OCI-LY7 (cell line): Measurements from ENCODE around the gene RFX7. TPM values are rescaled to one million over a fixed set of nuclear protein-coding genes. Genes with fewer than 3 reads are reported as not detected.

ENCODE experiments used
- BruUV-seq: library from RNA; stranded (reverse); fragments of 400-500 nt; replicated peaks from 2 replicates; lab custom pipeline; 2021; lab: Mats Ljungman, UMichigan
- CTCF ChIA-PET: fragments of 300-600 bp; sonication (Branson Sonifier 250); formaldehyde crosslinking; loops from one replicate; lab custom pipeline; 2022; ENCODE audit warnings: antibody characterized with exemption; ENCODE audit not compliant: unreplicated experiment; lab: Charles Lee
- POLR2A ChIA-PET: fragments of 300-600 bp; sonication (Branson Sonifier 250); formaldehyde crosslinking; loops from one replicate; lab custom pipeline; 2022; ENCODE audit warnings: antibody characterized with exemption; lab: Charles Lee
- DNase-seq: peaks from one replicate; pipeline ENCODE4 v3.0.0-alpha.2; 2015; ENCODE audit warnings: low spot score
- H2AFZ ChIP-seq: fragments of 200-600 bp; sonication (generic), shearing (Covaris generic); 2 replicates; pipeline ENCODE4 v1.6.1; 2014; ENCODE audit warnings: mild to moderate bottlenecking, antibody characterized with exemption, low read length, moderate library complexity
- H3K27ac ChIP-seq: fragments of 200-600 bp; sonication (generic); 2 replicates; pipeline ENCODE4 v1.5.1; 2014; ENCODE audit warnings: mixed run types, low read depth, mild to moderate bottlenecking, moderate library complexity, low read length, inconsistent platforms; ENCODE audit not compliant: poor library complexity, severe bottlenecking
- H3K36me3 ChIP-seq: fragments of 200-600 bp; sonication (generic); 2 replicates; pipeline ENCODE4 v1.6.1; 2014; ENCODE audit warnings: mild to moderate bottlenecking, antibody characterized with exemption, low read length, moderate library complexity, mixed read lengths; ENCODE audit not compliant: insufficient read depth
- H3K4me1 ChIP-seq: fragments of 200-600 bp; sonication (generic); 2 replicates; pipeline ENCODE4 v1.5.1; 2014; ENCODE audit warnings: mild to moderate bottlenecking, low read length; ENCODE audit not compliant: insufficient read depth, poor library complexity, severe bottlenecking
- H3K4me2 ChIP-seq: fragments of 200-600 bp; sonication (generic); 2 replicates; pipeline ENCODE4 v1.6.1; 2014; ENCODE audit warnings: mild to moderate bottlenecking, low read length
- H3K4me3 ChIP-seq: fragments of 200-600 bp; sonication (generic); 2 replicates; pipeline ENCODE4 v1.5.1; 2014; ENCODE audit warnings: mild to moderate bottlenecking, low read depth, low read length; ENCODE audit not compliant: poor library complexity, severe bottlenecking
- H3K79me2 ChIP-seq: fragments of 200-600 bp; sonication (generic); 2 replicates; pipeline ENCODE4 v1.6.1; 2016; ENCODE audit warnings: low read depth, mild to moderate bottlenecking, low read length, moderate library complexity, mixed read lengths; ENCODE audit not compliant: insufficient read depth
- H3K9me2 ChIP-seq: fragments of 200-600 bp; sonication (generic); 2 replicates; pipeline ENCODE4 v1.6.1; 2016; ENCODE audit warnings: mild to moderate bottlenecking, low read length, mixed read lengths; ENCODE audit not compliant: insufficient read depth
- H3K9me3 ChIP-seq: fragments of 200-600 bp; sonication (generic); 2 replicates; pipeline ENCODE4 v1.6.1; 2014; ENCODE audit warnings: mild to moderate bottlenecking, mixed run types, low read length, mixed read lengths
- H4K20me1 ChIP-seq: fragments of 200-600 bp; sonication (generic); 2 replicates; pipeline ENCODE4 v1.6.1; 2014; ENCODE audit warnings: mild to moderate bottlenecking, antibody characterized with exemption, low read length, moderate library complexity, mixed read lengths; ENCODE audit not compliant: insufficient read depth
- EZH2phosphoT487 ChIP-seq: fragments of 200-600 bp; sonication (generic); IDR thresholded peaks from 2 replicates; pipeline ENCODE4 v1.6.1; 2018; ENCODE audit warnings: low read depth, borderline replicate concordance, mild to moderate bottlenecking, mixed run types, antibody characterized with exemption, low read length, moderate library complexity, mixed read lengths
- intact Hi-C: fragments of 100-400 bp; cut with micrococcal nuclease; formaldehyde crosslinking; loops from one replicate; pipeline ENCODE4 v1.10.0; 2022; ENCODE audit not compliant: unreplicated experiment
- total RNA-seq, 2 experiments: library from RNA; depleted of rRNA in 1 of 2; stranded (reverse); fragments of >200 nt in 1 of 2; shearing (Covaris generic) in 1 of 2; gene quantifications; 2 replicates each; pipeline ENCODE4 v1.2.3, GENCODE V29; 2014 to 2022
- TF ChIP-seq, protein P1 (sequence below): fragments of 200-600 bp; sonication (generic); conservative IDR thresholded peaks from 2 replicates; pipeline ENCODE4 v1.5.1; 2014; ENCODE audit warnings: mild to moderate bottlenecking, antibody characterized with exemption, low read length, moderate library complexity, mixed read lengths

The RFX7 gene
- total RNA-seq, 2 experiments from 2014 or later, result 10.3 to 33.9 TPM

DNA sequence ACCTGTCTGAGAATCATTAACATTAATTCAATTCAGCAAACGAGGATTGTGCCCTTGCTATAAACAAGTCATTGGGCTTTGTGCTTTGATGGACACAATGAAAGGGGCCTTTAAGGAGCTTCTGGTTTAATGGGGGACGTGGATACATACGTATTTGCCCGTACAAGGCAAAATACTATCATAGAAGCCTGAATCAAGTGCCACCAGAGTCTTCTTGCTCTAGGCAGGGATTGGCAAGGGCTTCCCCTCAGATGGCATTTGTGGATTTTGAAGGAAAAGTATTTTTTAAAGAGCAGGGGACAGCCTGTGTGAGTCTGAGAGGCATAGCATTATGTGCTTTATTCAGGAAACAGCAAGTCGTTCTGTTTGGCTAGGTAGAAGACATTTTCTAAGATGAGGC, 166.6 kb downstream of the RFX7 start:
- BruUV-seq, result no TSS peak

DNA sequence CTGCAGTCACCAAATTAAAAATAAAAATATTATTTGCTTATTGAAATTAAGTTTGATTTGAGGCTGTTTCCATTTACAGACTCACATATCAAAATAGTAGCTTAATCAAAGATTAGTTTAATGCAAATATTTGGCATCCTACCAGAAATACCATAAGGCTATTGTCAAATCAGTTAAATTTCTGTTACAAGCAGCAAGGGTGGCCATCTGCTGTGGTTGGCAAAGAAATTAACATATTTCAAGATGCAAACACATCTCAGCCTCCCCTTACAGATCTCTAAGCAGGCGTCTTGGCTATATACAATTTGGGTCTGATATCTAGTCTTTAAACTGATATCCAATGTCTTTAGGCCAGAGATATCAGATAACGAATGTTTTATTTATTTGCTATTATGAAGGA, 167.0 kb downstream of the RFX7 start:
- POLR2A ChIA-PET, result no interaction called here
- Histone ChIP-seq H3K4me1 (no peaks in the 10 kb centered on the region), H3K36me3 (no peaks in the 10 kb centered on the region), H3K27ac (no peak overlapping the region), H3K9me2 (no peaks in the 10 kb centered on the region), H3K9me3 (no peaks in the 10 kb centered on the region), H2AFZ (peak overlapping the region; percentile 57; the same call in 1 of the 2 replicates), H3K79me2 (no peaks in the 10 kb centered on the region), H3K4me3 (no peak overlapping the region), H3K4me2 (no peak overlapping the region), H4K20me1 (no peaks in the 10 kb centered on the region)
- CTCF ChIA-PET, result no interaction called here
- no peak for TF ChIP-seq EZH2phosphoT487
- TF ChIP-seq, protein P1, sequence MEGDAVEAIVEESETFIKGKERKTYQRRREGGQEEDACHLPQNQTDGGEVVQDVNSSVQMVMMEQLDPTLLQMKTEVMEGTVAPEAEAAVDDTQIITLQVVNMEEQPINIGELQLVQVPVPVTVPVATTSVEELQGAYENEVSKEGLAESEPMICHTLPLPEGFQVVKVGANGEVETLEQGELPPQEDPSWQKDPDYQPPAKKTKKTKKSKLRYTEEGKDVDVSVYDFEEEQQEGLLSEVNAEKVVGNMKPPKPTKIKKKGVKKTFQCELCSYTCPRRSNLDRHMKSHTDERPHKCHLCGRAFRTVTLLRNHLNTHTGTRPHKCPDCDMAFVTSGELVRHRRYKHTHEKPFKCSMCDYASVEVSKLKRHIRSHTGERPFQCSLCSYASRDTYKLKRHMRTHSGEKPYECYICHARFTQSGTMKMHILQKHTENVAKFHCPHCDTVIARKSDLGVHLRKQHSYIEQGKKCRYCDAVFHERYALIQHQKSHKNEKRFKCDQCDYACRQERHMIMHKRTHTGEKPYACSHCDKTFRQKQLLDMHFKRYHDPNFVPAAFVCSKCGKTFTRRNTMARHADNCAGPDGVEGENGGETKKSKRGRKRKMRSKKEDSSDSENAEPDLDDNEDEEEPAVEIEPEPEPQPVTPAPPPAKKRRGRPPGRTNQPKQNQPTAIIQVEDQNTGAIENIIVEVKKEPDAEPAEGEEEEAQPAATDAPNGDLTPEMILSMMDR, result no peak
- intact Hi-C loops, result no loop called here
- DNase-seq, result no peak
- BruUV-seq, result no TSS peak

More for the DNA sequence above, 166.6 kb downstream of the RFX7 start:
- intact Hi-C loops, result no loop called here
- no peaks in the 10 kb centered on the region for H4K20me1 ChIP-seq
- no peak overlapping the region for H3K4me3 ChIP-seq
- no peak overlapping the region for H3K27ac ChIP-seq
- H2AFZ ChIP-seq, result peak overlapping the region; percentile 57
- DNase-seq, result no peak
- TF ChIP-seq, protein P1, result no peak
- TF ChIP-seq EZH2phosphoT487, result no peak
- ChIA-PET POLR2A (no interaction called here), CTCF (no interaction called here)
- H3K79me2 ChIP-seq, result no peaks in the 10 kb centered on the region
- no peaks in the 10 kb centered on the region for H3K9me3 ChIP-seq
- H3K4me1 ChIP-seq, result no peaks in the 10 kb centered on the region
- H3K4me2 ChIP-seq, result no peak overlapping the region
- no peaks in the 10 kb centered on the region for H3K36me3 ChIP-seq
- no peaks in the 10 kb centered on the region for H3K9me2 ChIP-seq

DNA sequence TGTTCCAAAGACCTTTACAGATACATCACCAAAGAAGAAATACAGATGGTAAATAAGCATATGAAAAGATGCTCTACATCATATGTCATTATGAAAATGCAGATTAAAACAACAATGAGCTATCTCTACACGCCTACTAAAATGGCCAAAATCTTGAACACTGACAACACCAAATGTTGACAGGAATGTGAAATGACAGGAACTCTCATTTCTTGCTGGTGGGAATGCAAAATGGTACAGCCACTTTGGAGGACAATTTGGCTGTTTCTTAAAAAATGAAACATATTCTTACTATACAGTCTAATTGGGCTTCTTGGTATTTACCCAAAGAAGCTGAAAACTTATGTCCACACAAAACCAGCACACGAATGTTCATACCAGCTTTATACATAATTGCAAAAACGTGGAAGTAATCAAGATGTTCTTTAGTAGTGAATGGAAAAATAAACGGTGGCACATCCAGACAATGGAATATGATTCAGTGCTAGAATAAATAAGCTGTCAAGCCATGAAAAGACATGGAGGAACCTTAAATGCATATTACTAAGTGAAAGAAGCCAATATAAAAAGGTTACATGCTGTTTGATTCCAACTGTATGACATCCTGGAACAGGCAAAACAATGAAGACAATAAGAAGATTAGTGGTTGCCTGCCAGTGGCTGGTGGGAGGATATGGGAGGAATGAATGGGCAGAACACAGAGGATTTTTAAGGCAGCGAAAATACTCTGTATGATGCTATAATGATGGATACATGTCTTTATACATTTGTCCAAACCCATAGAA, 169.0 kb downstream of the RFX7 start:
- intact Hi-C loops, result no loop called here
- H3K9me2 ChIP-seq, result no peaks in the 10 kb centered on the region
- H3K4me3 ChIP-seq, result no peak overlapping the region
- no peak for TF ChIP-seq EZH2phosphoT487
- TF ChIP-seq, protein P1, result no peak
- BruUV-seq, result no TSS peak
- ChIA-PET CTCF (no interaction called here), POLR2A (interaction anchor here (0.7 to 1.2 kb wide), 2 partner anchors 14 to 171 kb away, joined by 3 to 4 read pairs; no protein-coding TSS in a partner anchor)
- no peak overlapping the region for H3K27ac ChIP-seq
- H2AFZ ChIP-seq, result no peak overlapping the region
- H3K4me2 ChIP-seq, result no peak overlapping the region
- no peaks in the 10 kb centered on the region for H3K4me1 ChIP-seq
- DNase-seq, result no peak
- no peaks in the 10 kb centered on the region for H3K36me3 ChIP-seq
- H3K9me3 ChIP-seq, result no peaks in the 10 kb centered on the region
- H3K79me2 ChIP-seq, result no peaks in the 10 kb centered on the region
- no peaks in the 10 kb centered on the region for H4K20me1 ChIP-seq
